NOMO-1 treated with DMSO at 0.1 percent for 48 hours (cell line): ENCODE measurements around the gene NFKBIB.
"Not testable (repeated sequence)": the region's sequence is repeated elsewhere in the genome, so short reads cannot be mapped to it uniquely, and the experiment has no call there.

ENCODE experiments used
- DNase-seq: peaks from one replicate; lab custom pipeline; 2025; ENCODE audit not compliant: unreplicated experiment; lab: John Stamatoyannopoulos, UW

Gene NFKBIB

DNA sequence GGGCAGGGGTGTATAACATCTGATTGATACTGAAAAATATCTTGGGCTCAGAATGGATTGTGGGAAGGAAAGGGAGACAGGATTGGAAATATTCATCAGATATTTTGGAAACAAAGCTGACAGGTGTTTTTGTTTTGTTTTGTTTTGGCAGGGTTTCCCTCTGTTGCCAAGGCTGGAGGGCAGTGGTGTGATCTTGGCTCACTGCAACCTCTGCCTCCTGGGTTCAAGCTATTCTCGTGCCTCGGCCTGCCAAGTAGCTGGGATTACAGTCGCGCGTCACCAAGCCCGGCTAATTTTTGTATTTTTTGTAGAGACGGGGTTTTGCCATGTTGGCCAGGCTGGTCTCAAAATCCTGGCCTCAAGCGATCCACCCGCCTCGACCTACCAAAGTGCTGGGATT, 26.4 kb upstream of the NFKBIB start:
- not testable (repeated sequence) for DNase-seq

DNA sequence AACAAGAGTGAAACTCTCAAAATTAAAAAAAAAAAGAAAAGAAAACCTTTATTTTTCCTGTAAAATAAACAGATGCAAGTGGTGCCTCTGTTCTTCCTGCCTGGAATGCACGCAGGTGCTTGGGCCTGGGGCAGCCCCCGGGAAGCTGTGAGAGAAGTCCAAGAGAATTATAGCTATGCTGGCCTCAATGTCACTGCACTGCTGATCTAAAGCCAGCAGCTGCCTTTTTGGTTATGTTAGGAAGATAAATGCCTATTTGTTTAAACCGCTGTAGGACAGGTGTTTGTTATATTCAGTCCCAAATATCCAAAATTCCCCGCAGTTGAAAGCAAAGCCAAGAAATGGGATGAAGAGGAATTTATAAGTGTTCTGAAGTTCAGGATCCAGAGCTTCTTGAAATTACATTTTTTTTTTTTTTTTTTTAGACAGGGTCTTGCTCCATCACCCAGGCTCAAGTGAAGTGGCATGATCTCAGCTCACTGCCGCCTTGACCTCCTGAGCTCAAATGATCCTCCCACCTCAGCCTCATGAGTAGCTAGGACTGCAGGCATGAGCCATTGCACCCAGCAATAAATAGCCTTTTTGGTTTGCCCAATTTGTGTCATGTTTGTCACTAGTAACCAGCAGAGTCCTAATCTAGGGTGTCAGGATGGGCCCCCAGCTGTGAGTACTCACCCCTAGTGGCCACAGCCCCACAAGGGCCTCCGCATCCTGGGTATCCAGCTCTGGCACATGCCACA, 23.9 kb upstream of the NFKBIB start:
- DNase-seq = no peak

DNA sequence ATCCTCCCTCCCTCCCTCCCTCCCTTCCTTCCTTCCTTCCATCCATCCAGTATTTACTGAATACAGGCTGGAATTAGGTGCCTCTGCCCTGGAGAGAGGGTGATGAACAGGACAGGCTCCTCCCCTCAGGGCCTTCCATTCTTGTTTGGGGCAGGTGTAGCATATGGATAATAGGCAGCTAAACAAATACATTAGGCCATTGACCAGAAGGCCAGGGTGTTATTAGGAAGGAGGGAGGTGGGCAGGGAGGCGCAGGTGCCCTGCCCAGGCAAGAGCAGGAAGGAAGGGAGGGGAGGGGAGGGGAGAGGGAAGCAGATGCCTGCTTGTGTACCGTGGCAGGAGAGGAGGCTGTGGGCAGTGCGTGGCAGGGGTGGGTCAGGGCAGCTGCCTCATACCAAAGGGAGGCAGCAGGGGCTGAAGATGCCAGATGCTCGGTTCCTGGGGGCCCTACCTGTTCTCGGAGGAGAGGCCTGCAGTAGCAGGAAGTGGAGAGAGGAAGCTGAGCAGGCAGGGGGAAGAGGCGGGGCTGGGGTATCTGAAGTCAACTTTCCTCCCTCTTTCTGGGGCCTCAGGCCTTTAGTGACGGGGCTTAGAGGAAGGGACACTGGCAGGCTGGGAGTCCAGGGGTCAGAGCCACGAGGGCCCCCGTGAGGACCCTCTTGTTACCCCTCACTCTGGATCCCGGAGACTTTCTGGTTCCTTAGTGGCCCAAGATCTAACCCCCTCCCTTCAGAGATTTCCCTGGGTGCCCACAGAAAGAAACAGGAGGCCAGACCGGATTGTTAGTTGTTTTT, 21.8 kb upstream of the NFKBIB start, which contains the start of gene RINL:
RINL (minus strand) TSS at position 495 of the 794 bp plus-strand sequence. CDS start 1,533 bp downstream, outside the sequence.
- peak; percentile 69 for DNase-seq

- DNase-seq = no peak
Measured at GRCh38 chr19:38878575-38879399, 21.0 kb upstream of the NFKBIB start.

DNA sequence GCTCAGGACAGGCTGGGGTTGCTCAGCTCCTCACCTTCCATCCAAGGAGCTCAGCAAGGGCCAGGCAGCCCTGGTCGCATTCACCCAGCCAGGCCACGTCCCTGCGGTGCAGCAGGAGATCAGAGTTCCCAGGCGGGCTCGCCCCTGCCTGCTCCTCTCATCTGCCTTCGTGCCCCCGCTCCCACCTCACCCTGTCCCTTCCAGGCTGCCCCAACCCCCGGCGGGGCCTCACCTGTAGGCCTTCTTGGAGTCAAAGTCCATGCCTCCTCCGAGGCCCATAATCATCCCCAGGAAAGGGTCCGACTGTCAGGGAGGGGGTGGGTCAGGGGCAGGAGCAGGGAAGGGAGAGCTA, 20.4 kb upstream of the NFKBIB start:
- DNase-seq = no peak

DNA sequence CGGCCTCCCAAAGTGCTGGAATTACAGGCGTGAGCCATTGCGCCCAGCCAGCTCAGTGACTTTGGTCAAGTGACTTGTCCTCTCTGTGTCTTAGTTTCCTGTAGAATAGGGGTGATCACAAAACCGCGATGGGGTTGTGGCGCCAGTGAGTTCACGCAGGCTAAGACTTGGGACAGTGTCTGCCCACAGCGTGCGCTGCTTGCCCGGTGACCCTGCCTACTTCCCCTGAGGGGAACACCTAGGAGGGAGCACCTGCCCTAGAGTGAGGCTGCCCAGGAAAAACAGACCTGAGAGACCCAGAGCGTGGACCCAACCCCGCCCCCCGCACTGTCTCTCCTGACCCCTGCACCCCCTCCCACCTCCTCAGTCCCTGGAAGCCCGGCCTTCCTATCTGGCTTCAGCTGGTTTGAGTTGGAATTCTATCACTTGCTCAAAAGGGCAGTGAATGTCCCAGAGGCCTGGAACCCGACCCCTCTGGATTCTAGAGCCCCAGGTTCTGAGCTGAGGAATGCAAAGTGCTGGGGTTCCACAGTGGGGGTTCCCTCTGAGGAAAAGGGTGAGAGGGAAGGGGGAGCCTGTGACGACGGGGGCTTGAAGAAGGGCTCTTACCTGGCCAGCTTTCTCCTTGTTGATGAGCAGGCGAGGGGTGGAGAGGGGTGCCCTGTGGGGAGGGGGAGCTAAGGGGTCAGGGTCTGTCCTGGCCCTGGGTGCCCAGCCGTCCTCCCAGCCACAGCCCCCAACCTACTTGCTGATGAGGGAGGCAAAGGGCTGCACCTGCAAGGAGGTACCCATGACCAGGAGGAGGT, 19.5 kb upstream of the NFKBIB start:
- no peak for DNase-seq

DNA sequence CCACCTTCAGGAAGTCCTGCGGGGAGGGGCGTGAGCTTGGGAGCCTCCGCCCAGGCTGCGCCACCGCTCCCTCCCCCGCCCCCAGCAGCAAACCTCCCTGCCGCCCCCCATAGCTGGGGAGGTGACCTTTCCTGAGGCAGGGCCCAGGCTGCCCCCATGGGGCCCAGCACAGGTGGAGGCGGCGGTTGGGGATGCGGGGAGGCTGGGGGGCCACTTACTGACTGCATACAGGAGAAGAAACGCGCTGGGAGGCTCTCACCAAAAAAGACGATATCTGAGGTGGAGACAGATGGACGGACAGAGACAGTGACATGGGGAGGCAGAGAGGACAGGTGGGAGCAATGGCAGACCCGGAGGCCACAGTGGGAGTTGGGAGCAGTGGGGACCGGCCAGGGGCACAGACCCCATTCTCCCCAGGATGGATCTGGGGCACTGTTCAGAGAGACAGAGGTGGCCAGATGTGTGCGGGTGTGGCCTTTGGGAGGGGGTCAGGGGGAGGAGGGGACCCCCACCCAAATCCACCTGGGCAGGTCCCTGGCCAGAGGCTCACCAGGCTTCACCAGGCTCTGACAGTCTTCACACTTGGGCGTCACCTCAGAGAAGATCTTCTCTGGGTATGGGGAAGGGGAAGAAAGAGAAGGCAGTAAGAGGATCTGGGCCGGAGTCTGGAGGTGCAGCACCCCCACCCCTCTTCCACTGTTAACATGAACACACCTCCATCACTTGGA, 18.7 kb upstream of the NFKBIB start:
- no peak for DNase-seq

GRCh38 chr19:38883286-38883685, 16.5 kb upstream of the NFKBIB start:
- DNase-seq = no peak

- not testable (repeated sequence) for DNase-seq
Measured at GRCh38 chr19:38884691-38885090, 15.1 kb upstream of the NFKBIB start.

GRCh38 chr19:38888876-38889275, 10.9 kb upstream of the NFKBIB start:
- no peak for DNase-seq

GRCh38 chr19:38889803-38890202, 10.0 kb upstream of the NFKBIB start:
- no peak for DNase-seq

- DNase-seq = no peak
Measured at GRCh38 chr19:38890686-38891085, 9.1 kb upstream of the NFKBIB start.

DNA sequence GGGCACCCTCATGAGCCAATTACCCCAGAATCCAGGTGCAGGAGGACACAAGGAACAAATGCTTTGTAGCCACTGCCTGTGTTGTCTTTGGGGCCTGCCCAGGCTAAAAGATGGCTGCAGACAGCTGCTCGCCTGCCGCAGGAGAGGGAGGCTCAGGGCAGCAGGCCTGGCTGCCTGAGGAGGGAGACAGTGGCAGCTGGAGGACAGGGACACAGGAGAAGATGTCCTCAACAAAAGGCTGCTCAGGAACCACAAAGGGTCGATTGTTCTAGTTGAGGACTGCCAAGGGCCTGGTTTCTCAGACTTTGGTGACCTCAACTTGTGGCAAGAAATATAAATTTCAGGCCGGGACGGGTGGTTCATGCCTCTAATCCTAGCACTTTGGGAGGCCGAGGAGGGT, 8.0 kb upstream of the NFKBIB start:
- DNase-seq = no peak

DNA sequence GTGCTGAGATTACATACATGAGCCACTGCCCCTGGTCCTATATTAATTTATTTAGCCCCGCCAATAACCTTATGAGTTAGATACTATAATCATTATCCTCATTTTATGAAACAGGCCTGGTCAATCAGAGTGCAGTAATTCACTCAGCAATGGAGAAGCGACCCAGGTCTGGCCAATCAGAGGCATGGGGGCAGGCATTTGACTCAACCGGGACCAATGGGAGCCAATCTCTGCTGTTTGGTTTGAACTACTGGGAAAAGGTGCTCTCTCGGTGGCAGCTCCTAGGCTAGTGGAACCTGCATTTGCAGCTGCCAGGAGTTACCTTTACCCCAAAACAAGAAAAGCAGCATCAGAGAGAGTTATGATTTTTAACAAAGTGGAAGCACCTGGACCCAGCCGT, 6.9 kb upstream of the NFKBIB start:
- no peak for DNase-seq

DNA sequence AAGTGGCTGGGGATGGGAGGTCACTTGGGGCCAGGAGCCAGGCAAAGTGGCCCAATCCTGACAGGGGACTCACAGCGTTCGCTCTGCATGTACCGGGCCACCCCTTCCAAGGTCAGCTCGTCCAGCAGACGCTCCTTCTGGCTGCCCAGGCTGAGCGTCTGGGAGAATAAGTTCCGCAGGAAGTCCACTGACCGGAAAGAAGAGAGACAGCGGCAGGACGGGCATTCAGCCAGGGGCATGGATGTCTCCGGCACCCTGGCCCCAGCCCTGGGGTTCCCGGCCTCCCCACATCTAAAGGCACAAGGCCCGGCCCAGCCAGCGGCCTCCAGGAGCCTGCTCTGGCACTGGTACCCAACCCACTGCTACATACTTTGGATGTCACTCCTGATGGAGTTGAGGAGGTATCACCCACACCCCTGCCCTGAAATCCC, 6.4 kb upstream of the NFKBIB start:
- DNase-seq = no peak

GRCh38 chr19:38894968-38895367, 4.8 kb upstream of the NFKBIB start:
- no peak for DNase-seq

DNA sequence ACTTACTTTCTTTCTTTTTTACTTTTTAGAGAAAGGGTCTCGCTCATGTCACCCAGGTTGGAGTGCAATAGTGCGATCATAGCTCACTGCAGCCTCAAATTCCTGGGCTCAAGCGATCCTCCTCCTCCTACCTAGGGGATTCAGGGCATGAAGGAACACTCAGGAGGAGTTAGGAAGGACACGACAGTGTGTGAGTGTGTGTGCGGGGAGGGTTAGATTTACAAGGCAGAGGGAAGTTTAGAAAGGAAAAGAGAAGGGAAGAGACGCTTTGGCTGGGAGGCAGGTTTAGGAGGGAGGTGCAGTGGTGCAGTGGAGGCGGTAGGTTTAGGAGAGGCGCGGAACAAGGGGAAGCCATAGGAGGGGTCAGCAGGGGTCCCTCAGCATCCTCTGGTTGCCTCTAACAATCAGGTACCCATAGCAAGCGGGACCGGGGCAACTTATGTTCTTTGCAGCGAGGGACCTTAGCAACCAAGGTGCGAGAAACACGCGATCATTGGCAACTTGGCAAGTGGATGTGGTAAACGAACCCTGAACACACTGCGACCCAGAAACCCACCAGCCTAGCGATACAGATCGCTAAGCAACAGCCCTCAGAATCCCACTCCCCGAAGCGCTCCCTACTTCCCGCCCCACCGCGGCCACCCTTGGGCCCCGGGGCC, 852 bp upstream of the NFKBIB start:
- no peak for DNase-seq

GRCh38 chr19:38900202-38900629, 447 bp downstream of the NFKBIB start:
- DNase-seq = no peak

DNA sequence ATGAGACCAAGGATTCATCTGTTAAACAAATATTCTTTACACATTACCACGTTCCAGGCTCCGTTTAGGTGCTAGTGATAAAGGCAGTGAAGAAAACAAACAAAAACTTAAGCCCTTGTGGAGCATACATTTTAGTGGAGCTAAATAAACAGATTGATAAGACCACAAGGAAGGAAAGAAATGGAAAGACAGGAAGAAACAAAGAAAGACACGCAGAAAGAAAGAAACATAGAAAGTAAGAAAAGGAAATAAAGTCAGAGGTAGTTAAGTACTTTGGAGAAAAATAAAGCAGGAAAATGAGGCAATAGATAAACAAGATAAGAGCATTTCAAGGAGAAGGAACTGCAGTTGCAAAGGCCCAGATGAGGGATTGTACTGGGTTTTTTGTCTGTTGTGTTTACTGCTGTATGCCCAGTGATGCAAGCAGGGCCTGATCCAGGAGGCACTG, 998 bp downstream of the NFKBIB start:
- no peak for DNase-seq
